ENCODE measurements around the gene PPIAL4G.
"Not testable (repeated sequence)": the region's sequence is repeated elsewhere in the genome, so short reads cannot be mapped to it uniquely, and the experiment has no call there.

DNA sequence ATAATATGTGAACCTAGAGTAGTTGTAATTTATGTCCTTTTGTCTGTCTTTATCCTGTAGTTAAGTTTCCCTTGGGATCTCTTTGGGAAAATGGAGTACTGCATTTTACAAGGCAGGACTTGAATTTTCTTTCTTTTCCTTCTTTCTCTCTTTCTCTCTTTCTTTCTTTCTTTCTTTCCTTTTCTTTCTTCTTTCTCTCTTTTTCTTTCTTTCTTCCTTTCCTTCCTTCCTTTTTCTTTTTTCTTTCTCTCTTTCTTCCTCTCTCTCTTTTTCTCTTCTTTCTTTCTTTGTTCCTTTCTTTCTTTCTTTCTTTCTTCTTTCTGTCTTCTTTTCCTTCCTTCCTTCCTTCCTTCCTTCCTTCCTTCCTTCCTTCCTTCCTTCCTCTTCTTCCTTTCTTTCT lies 10.8 kb upstream of the PPIAL4G start:
- TF ChIP-seq CTCF, POLR2A (IDR thresholded peaks at IDR 0.05): not testable (repeated sequence)
